Stimulated activated CD4-positive, alpha-beta T cell treated with anti-CD3 and anti-CD28 coated beads, Interleukin-1b, Interleukin-23, amount 100 ng/mL, for 48 hours (primary cell): ENCODE data around the gene RRP8.

Experiments
- DNase-seq: peaks from one replicate; pipeline ENCODE4 v3.0.0-alpha.2; 2020

The RRP8 gene

DNA sequence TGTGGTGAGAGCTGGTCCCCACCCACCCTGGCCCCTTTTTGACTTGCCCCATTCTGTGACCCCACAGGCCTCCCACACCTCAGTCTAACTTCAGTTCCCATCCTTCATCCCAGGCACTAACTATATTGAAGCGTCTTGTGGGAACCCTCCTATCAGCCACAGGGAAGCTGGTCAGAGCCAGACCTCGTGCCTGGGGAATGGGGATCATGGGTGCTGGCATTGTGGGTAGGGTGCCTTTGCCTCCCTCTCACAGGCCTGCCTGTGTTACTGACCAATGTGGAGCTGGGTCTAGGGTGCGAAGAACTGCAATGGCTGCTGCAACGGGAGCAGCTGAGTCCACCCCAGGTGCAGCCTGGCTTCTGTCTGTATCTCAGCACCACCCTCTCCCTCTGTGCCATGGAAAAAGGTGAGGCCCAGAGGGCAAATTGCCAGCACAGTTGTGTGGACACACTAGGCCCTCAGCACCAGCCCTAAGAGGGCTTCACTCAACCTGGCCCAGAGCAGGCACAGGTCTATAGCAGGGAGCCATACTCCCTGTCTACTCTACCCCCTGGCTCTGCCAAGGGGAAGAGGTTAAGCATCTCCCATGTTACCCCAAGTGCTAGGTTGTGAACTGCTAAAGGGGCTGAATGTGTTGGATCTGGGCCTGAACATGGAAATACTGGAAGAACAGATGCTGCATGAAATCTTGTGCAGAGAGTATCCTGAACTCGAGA is 37.3 kb downstream of the RRP8 start:
- DNase-seq, result no peak

DNA sequence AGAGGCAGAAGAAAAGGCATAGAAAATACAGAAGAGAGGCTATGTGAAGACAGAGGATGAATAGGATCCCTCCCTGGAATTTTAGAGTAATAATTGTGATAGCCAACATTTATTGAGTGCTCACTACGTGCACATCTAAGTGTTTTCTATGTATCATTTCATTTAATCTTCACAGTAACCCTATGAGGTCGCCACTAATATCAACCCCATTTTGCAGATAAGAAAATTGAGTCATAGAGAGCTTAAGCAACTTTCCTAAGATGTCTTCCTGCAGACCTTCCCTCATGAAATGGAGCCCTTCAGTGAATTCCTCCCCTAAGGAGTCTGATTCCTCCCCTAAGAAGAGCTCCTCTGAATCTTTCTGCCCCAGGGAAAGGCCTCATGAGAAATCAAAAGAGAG is 38.1 kb downstream of the RRP8 start:
- DNase-seq, result no peak

DNA sequence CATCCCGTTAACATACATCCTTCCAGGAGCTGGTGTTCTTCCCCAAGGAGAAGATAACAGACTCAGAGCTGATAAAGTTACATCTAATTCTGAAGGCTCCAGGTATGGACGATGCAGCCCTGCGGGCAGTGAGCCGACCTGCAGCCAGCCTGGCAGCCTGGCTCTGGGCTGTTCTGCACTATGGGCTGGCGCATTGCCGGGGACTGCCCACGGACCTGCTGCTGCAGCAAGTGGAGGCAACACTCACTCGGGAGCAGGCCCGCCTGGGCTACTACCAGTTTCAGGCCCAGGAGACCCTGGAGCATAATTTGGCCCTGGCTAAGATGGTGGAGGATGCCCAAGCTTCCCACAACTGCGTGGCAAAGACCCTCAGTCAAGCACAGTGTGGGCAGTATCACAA is 39.7 kb downstream of the RRP8 start:
- DNase-seq, result no peak

DNA sequence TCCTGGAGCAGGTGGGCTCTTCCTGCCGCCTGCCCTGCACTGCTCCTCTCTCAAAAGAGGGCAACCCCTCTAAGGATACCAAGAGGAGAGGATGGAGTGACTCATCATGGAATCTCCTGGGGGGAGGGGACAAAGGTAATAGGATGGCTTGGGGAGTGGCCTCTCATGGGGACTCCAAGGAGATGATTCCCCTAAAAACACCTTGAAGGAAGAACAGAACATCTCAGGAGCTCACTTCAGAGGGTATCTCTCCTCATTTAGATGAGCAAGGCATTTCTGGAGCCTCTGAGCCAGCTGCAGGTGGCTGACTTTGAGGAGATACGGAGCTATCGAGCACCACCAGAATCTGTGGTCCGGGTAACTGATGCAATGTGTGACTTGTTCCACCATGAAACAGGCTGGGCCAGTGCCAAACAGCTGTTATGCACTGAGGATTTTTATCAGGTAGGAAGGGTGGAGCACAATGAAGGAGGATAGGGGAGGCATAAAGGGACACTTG is 40.2 kb downstream of the RRP8 start:
- no peak for DNase-seq

DNA sequence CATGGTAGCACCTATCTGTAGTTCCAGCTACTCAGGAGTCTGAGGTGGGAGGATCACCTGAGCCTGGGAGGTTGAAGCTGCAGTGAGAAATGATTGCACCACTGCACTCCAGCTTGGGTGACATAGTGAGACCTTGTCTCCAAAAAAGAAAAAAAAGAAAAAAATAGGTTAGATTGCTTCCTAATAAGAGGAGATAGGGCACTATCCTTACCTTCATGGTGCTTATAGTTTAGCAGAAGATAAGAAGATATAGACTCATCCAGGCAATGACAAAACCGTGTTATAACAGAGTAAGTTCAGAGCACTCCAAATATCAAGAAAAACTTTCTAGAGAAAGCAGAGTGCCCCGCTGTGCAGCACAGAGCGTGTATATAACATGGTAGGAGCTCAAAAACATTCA is 42.1 kb downstream of the RRP8 start:
- no peak for DNase-seq

DNA sequence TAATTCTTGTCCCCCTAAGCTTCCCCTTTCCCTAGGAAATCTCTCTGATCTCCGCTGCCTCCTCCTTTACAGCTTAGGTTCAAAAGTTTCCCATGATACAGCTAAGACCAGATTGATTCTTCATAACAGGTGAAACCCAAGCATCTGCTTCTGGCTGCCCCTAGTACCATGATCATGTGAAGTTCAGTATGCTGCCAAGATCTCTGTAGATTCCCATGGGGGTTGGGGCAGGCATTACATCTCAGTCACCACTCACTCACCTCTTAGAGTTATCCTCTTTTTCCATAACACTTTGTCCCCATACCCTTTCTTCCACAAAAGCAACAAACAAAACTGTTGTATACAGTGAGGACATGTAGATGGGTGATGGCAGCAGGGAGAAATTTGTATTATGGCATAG is 44.0 kb downstream of the RRP8 start:
- DNase-seq, result no peak

DNA sequence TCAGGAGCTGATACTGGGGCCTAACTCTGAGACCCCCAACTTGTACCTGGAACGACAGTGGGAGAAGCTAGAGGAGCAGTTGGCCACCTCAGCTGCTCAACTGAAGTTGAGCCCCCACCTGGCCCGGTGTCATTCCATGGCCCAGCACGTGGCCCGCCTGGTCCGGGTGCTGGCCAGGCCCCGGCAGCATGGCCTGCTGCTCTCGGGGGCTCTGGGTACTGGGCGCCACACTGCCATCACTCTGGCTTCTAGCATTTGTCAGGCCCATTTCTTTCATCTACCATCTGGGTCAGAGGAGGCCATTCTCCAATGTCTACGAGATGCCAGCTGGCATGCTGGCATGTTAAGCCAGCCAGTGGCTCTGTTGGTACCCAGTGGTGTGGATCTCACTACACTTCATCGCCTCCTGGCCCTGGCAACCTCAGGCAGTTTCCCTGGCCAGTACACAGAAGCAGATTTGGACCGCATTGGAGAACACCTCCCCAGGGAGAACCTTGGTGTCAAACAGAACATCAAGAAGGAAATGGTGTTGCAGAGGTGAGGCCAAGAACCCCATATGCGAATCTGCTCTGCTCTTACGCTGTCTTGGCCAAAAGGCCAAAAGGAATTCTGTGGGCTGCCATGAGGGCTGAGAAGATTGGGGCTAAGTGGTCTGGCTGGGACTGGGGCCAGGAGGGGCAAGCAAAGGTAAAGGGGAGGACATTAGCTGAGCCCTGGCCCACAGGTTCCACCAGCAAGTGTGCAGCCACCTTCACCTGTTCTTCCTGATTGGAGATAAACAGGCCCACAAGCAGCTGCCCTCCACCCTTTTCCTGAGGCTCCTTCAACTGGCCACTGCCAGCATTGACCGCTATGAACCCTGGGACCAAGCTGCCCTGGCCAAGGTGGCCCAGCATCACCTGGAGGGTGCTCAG is 45.4 kb downstream of the RRP8 start:
- no peak for DNase-seq

DNA sequence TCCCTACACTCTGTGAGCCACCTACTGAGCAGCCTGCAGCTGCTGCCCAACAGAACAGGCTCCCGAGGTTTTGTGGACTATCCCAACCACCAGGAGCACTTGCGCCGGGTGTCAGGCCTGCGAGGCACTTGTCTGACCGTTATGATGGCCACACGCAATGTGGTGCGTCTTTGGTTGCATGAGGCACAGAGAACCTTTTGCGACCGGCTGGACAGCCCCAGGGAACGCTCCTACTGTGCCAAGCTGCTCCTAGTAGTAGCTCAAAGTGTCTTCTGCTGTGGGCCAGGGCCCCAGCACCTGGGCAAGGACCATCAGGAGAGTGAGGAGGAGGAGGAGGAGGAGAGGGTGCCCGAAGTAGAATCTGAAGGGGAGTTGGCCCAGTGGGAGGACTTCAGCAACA is 46.4 kb downstream of the RRP8 start:
- DNase-seq, result no peak

DNA sequence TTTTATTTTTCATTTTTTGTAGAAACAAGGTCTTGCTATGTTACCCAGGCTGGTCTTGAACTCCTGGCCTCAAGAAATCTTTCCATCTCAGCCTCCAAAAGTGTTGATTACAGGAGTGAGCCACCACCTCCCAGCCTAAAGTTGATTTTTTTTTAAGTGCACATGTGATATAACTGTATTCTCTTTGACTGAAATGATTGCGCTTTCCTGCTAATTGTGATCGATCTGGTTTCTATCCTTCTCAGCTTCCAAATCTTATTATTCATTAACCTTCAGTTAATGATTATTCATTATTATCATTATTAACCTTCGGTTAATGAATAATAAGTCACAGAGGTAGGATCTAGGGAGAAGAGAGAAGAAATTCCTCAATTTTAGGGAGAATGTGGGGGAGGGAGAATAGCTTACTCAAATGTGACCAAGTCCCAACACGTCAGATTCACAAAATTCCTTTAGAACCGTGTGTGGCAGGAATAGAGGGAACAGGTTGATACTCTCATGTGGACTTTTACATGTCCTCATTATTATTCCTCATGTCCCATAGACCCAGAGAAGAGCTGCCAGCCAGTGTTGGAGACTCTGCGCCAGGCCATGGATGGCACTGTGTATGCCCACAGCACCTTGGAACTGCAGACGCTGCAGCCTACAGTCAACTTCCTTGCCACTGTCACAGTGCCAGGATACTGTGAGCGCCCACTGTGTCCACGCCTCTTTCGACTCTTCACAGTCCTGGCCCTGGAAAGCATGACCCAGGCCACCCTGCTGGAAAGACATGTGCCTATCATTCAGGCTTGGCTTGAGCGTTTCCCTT is 47.1 kb downstream of the RRP8 start:
- DNase-seq, result no peak

DNA sequence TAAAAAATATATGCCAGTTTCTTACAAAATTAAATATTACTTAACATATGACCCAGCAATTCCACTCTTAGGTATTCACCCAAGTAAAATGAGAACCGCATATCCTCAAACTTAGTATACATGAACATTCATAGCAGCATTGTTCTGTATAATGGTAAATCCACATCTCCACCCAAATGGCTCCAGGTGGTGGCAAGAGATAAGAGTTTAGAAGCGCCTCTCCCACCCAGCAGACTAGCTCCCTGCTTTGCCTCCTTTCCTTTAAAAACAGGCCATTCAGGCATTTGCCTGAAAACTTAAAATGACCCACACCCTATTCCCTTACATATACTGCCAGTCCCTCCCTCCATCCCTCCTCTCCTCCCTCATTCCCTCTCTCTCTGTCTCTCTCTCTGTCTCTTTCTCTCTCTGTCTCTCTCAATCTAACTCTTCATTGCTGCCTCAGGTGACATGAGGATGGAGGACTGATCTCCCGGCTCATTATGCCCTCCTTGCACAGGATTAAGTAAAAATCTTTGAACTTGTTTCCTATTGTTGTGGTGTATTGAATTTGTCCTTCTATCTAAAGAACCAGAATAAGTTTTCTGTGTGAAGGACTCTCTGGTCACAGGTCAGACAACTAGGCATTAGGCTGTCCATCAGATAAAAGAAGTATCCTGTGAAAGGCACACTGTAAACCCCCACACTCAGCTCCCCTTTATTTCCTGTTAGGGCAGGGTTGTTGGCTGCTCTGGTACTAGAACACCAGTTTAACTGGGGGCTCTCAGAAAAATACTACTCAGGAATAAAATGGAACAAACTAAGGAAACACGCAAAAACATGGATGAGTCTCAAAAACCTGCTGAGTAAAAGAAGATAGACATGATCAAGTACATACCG is 48.3 kb downstream of the RRP8 start:
- no peak for DNase-seq

DNA sequence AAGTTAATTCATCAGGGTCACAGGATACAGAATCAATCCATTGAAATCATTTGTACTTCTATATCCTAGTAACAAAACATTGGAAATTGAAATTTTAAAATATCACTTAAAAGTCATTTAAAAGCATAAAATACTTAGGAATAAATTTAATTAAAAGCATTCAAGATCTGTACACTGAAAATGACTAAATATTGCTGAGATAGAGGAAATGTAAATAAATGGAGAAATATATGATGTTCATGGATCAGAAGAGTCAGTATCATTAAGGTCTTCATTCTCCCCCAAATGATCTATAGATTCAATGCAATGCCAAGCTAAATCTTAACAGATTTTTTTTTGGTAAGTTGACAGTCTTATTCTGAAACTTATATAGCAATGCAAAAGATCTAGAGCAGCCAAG is 49.8 kb downstream of the RRP8 start:
- no peak for DNase-seq

DNA sequence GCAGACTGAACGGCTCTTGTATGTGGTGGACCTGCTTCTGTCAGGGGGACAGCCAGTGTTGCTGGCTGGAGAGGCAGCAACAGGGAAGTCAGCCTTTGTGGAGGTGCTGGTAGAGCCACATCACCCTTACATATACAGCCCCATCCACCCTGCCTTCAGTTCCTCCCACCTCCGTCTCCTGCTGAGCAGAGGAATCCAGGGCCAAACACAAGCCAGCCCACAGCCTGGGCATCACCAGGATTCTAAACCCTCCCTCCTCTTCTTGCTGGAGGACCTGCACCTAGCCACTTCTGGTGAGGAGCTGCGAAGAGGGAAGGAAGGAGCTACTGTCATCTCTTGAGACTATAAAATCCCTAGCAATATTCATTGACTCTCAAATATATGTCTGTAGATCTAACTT is 54.8 kb downstream of the RRP8 start:
- DNase-seq, result no peak

DNA sequence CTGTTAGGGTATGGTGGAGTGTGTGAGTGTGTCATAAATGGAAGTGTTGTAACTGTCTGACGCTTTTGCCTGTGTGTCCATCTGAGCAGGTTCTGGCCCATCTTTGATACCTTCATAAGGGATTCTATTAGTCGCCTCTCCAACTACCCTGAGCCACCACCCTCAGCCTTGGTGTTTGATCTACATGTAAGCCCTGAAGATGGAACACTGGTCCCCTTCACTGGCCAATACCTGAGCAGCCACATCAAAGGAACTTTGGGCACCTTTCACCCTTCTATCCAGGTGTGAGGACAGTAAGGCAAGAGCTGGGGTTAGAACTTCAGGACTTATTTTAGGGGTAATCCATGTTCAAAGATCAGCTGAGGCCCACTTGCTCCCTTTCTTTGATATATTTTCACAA is 55.3 kb downstream of the RRP8 start:
- DNase-seq, result no peak

DNA sequence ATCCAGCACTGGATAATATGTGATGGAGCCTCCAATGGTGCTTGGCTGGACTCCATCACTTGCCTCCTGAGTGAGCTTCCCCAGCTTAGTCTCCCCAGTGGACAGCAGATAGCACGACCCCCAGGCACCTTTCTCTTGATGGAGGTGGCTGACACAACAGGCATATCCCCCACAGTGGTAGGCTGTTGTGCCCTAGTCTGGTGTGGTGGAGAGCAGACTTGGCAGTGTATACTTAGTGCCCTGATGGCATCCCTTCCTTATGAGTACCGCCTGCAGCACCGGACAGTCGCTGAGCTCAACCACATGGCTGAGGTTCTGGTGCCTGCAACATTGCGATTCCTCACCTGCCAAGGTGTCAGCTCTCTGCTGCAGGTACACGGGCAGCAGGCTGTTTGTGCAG is 56.2 kb downstream of the RRP8 start:
- DNase-seq, result no peak

DNA sequence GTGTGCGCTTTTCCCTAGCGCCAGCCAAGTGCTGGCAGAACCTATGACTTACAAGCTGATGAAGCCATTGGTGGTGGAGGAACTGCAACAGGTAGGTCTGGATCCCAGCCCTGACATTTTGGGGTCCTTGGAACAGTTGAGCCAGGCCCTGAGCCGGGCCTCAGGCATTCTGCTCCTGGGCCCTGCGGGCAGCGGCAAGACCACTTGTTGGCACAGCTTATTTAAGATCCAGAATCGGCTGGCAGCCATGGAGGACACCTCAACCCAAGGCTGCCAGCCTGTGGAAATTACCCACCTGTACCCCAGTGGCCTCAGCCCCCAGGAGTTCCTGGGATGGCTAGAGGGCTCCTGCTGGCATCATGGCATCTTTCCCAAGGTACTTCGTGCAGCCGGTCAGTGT is 56.7 kb downstream of the RRP8 start:
- no peak for DNase-seq

DNA sequence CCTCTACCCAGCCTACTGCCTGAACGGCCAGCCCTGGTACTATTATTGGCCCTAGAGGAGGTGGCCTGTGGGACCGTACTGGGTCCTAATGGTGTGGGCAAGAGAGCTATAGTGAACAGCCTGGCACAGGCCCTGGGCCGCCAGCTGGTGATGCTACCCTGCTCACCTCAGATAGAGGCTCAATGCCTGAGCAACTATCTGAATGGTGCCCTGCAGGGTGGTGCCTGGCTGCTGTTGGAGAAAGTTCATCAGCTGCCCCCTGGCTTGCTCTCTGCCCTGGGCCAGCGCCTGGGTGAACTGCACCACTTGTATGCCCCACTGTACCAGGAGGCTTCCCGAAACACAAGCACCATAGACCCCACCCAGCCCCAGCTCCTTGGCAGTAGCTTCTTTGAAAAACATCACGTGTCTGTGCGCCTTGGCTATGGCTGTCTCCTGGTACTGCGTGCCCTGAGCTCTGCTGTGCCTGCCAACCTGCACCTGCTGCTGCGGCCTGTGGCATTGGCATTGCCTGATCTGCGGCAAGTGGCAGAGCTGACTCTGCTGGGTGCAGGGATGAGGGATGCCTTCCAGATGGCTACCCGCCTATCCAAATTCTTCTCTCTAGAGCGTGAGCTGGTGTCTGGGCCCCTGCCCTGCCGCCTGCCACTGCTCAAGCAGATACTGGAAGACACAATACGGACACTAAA is 57.4 kb downstream of the RRP8 start:
- no peak for DNase-seq
